Sciatic nerve (tissue), 2 donors: ENCODE results near the gene TAF3. TPM values are rescaled to one million over a fixed set of nuclear protein-coding genes. Genes with fewer than 3 reads are reported as not detected.

Experiments
- ATAC-seq: fragments of 200-7000 bp; cut with Tn5 transposase; one replicate; pipeline ENCODE4 v1.9.1; 2020; ENCODE audit warnings: mild to moderate bottlenecking, moderate library complexity
- DNase-seq: peaks from one replicate; pipeline ENCODE4 v3.0.0-alpha.2; 2020; ENCODE audit warnings: low spot score
- intact Hi-C: fragments of 100-400 bp; cut with DNase I; formaldehyde crosslinking; loops from one replicate; pipeline ENCODE4 v1.14.2; 2022
- total RNA-seq: library from RNA; stranded (reverse); fragmentation: NEBNext Ultra II Directional; extraction: Animal tissue kit (Norgen Biotek cat#: 25700); gene quantifications from one replicate; pipeline ENCODE4 v1.2.1, GENCODE V29; 2021
- donor health status: DM: no; HTN: no; CAD: no.
- donor health status: DM: no; HTN: no; CAD: no.

Gene TAF3
- total RNA-seq, 1 donor from 2014 or later, result 13.7 TPM

- intact Hi-C loops, result no loop called here
These were observed 132.9 kb downstream of the TAF3 start for GRCh38 chr10:7950981-7951847.

GRCh38 chr10:7952266-7952665 is 134.0 kb downstream of the TAF3 start:
- ATAC-seq (no peak), DNase-seq (no peak)
- intact Hi-C loops, result no loop called here

More at GRCh38 chr10:7950981-7951847, 132.9 kb downstream of the TAF3 start:
- DNase-seq, result no peak
- ATAC-seq, result no peak

GRCh38 chr10:7953447-7953846 is 135.1 kb downstream of the TAF3 start:
- no peak for ATAC-seq
- no peak for DNase-seq
- intact Hi-C loops, result no loop called here

- DNase-seq (no peak), ATAC-seq (no peak)
- intact Hi-C loops, result no loop called here
These were observed 137.1 kb downstream of the TAF3 start for GRCh38 chr10:7955446-7955845.

- intact Hi-C loops, result no loop called here
- ATAC-seq (no peak), DNase-seq (no peak)
These were observed 138.2 kb downstream of the TAF3 start for GRCh38 chr10:7956508-7956907.

GRCh38 chr10:7957591-7957990 is 139.3 kb downstream of the TAF3 start:
- no peak for DNase-seq
- no peak for ATAC-seq
- intact Hi-C loops, result no loop called here

DNA sequence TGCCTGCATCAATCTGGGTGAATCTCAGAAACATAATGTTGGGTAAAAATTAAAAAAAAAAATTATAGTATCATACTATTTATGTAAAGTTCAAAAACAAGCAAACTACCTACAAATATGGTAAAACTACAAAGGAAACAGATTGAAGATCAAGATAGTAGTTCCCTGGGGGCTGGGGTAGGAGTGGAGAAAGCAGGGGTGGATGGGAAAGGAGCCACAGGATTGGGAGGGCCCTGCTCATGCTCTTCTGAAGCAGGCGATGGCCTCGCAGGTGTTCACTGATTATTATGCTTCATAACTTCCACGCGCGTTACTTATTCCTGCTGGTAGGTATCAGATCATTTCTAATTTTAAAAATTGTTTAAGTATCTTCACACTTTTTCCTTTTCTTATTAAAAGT is 140.1 kb downstream of the TAF3 start:
- DNase-seq, result no peak
- intact Hi-C loops, result no loop called here
- ATAC-seq, result no peak

GRCh38 chr10:7960108-7960507 is 141.8 kb downstream of the TAF3 start:
- no peak for DNase-seq
- intact Hi-C loops, result no loop called here
- ATAC-seq, result no peak

- DNase-seq (no peak), ATAC-seq (no peak)
- intact Hi-C loops, result no loop called here
These were observed 144.3 kb downstream of the TAF3 start for GRCh38 chr10:7962592-7962991.

GRCh38 chr10:7965457-7965856 is 147.2 kb downstream of the TAF3 start:
- ATAC-seq (no peak), DNase-seq (no peak)
- intact Hi-C loops, result no loop called here

DNA sequence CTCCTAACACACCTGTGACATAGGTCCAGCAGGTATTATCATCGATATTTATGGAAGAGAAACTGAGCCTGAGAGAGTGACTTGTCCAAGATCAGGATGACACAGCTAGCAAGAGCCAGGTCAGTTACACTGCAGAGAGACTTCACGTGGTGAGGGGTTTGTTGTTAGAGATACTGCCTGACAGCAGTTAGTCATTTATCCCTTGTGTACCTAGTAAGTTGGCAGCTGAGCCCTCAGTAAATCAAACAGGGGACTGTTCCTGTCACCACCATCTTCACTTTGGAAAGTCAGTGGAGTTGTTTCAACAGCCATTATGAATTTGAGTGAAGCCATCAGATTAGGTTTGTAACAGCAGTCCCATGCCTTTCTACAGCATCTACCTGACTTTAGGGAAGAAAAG is 148.7 kb downstream of the TAF3 start:
- intact Hi-C loops, result no loop called here
- no peak for ATAC-seq

DNA sequence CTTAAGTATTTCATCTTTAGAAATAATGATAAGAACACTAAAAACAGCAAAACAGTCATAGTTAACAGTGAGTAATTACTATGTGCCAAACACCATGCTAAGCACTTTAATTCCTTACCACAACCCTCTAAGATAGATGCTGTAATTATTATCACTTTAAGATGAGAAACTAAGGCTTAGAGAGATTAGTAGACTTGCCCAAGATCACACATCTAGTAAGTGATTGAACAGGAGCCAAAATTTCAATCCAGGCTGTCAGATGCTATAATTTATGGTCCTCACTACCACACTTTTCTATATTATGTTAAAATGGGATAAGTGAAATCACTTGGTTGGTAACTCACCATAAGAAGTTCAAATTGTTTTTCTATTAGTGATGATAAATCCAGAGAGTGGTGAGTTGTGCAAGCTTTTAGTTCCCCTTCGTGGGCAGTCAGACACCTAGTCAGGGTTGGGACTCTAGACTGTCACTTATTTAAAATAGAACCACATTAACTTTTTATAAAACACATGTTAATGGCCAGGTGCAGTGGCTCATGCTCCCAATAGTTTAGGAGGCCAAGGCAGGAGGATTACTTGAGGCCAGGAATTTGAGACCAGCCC is 150.3 kb downstream of the TAF3 start:
- ATAC-seq, result no peak
- intact Hi-C loops, result no loop called here
- DNase-seq, result no peak

More for the DNA sequence above, 148.7 kb downstream of the TAF3 start:
- DNase-seq, result no peak

DNA sequence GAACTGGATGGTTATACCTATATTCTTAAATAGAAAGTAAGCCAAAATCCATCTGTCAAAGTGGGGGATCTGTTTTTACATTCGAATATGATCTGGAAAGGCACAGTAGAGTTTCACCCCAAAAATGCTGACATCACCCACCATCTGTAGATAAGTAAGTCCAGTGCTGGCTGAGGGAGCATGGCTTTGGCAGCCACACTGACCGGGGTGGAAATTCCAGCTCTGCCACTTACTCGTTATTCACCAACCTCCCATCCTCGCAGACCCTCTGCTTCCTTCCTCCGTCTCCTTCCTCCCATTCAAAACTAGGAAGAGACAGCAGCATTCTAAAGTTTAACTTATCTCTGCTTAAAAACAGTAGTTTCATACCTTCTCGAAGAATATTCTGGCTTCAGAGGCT is 151.3 kb downstream of the TAF3 start:
- no peak for ATAC-seq
- intact Hi-C loops, result no loop called here
- no peak for DNase-seq

- ATAC-seq (no peak), DNase-seq (no peak)
- intact Hi-C loops, result no loop called here
These were observed 153.6 kb downstream of the TAF3 start for GRCh38 chr10:7971949-7972348.

GRCh38 chr10:7972367-7972766 is 154.1 kb downstream of the TAF3 start:
- no peak for ATAC-seq
- intact Hi-C loops, result no loop called here
- no peak for DNase-seq

DNA sequence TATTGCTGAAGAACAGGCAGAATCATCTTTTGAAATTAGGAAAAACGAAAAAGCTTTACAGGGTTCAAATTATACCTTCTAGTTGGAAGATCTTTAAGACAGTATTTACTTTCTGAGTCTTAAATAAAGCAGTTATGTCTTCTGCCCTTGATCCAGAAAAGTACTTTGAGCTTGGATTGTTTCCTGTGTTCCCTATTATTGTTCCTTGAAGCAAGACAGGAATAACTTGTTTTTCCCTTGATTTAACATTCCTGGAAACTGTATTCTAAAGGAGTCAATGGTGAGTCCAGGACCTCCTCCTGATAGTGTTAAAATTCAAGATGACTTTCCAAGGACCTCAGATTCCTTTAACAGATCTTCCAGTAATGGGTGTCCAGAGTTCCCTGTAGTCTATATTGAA is 161.9 kb downstream of the TAF3 start:
- no peak for ATAC-seq
- intact Hi-C loops, result no loop called here
- DNase-seq, result no peak

- no peak for DNase-seq
- no peak for ATAC-seq
- intact Hi-C loops, result no loop called here
These were observed 164.4 kb downstream of the TAF3 start for GRCh38 chr10:7982727-7983126.

DNA sequence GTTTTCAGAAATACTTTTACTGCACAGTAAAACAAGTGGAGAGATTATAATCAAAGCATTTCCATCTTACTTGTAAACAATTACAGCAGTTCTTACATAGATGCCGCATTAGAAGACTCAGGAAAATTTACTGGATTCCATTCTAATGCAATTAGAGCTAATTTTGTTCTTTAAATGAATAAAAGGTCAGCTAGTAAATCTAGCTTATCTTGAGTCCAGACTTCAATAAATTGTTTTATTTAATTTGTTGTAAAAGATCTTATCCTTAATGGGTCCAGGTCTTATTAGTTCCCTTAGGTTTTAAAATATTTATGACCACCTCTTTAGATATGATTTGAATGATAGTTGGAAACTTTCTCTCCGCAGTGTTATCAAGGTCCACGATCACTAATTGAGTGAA is 166.0 kb downstream of the TAF3 start:
- ATAC-seq (no peak), DNase-seq (no peak)
- intact Hi-C loops, result no loop called here

DNA sequence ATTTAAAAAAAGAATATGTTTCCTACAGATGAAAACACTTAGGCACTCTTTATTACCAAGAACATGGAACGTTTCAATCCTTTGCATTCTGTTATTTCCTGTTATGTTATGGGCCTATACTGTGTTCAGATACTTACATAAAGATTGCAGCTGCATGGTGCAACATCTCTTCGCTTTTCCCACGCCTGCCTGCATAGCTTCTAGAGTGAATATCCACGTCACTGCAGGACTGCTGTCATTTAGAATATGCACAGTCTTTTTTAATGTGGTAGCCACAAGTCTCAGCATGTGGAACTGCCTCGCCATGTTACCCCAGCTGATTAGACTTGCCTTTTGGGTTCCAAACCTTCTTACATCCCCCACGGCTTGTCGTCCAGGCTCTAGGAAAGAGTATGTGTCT is 166.6 kb downstream of the TAF3 start:
- ATAC-seq (no peak), DNase-seq (no peak)
- intact Hi-C loops, result no loop called here

GRCh38 chr10:7986851-7987250 is 168.5 kb downstream of the TAF3 start:
- DNase-seq, result no peak
- ATAC-seq, result no peak
- intact Hi-C loops, result no loop called here

GRCh38 chr10:7988989-7989388 is 170.7 kb downstream of the TAF3 start:
- intact Hi-C loops, result no loop called here
- no peak for DNase-seq
- ATAC-seq, result no peak
